Activated B cell treated with CpG ODN at 0.5 μM for 24 hours (primary cell): Measurements from ENCODE around the gene VEGFC. TPM values are rescaled to one million over a fixed set of nuclear protein-coding genes. Genes with fewer than 3 reads are reported as not detected.

Source experiments
- ATAC-seq: fragments of 200-7000 bp; cut with Tn5 transposase; one replicate; pipeline ENCODE4 v1.10.0; 2021; ENCODE audit warnings: low read depth, mild to moderate bottlenecking, moderate library complexity
- CTCF ChIA-PET: fragments of 350-600 bp; sonication (Branson Sonifier 250); formaldehyde crosslinking; loops from one replicate; lab custom pipeline; 2021; ENCODE audit warnings: antibody characterized with exemption; lab: Charles Lee
- POLR2A ChIA-PET: fragments of 350-600 bp; sonication (Branson Sonifier 250); formaldehyde crosslinking; loops from one replicate; lab custom pipeline; 2021; ENCODE audit warnings: antibody characterized with exemption; lab: Charles Lee
- DNase-seq: peaks from one replicate; pipeline ENCODE4 v3.0.0; 2022
- H3K27ac Mint-ChIP-seq: one replicate; pipeline ENCODE4 v1.8.0; 2020; ENCODE audit warnings: mixed read lengths
- H3K27me3 Mint-ChIP-seq: one replicate; pipeline ENCODE4 v1.8.0; 2021; ENCODE audit warnings: mixed read lengths
- H3K36me3 Mint-ChIP-seq: one replicate; pipeline ENCODE4 v1.8.0; 2021; ENCODE audit warnings: low read depth, mixed read lengths
- H3K4me1 Mint-ChIP-seq: one replicate; pipeline ENCODE4 v1.8.0; 2021; ENCODE audit warnings: mixed read lengths
- H3K4me3 Mint-ChIP-seq: one replicate; pipeline ENCODE4 v1.8.0; 2020; ENCODE audit warnings: mild to moderate bottlenecking, mixed read lengths
- H3K9me3 Mint-ChIP-seq: one replicate; pipeline ENCODE4 v1.8.0; 2020; ENCODE audit warnings: mixed read lengths
- intact Hi-C: fragments of 100-400 bp; cut with micrococcal nuclease; formaldehyde crosslinking; loops from one replicate; pipeline ENCODE4 v1.15.1; 2024
- total RNA-seq: library from RNA; stranded (reverse); gene quantifications from 2 replicates; pipeline ENCODE4 v1.2.3, GENCODE V29; 2022
- TF ChIP-seq, protein P1 (sequence below): fragments of 200-600 bp; IDR thresholded peaks from one replicate; pipeline ENCODE4 v1.8.0; 2022; ENCODE audit warnings: antibody characterized with exemption, mild to moderate bottlenecking

Gene VEGFC
- total RNA-seq, 1 donor from 2014 or later = not detected

- ChIA-PET POLR2A (no interaction called here), CTCF (no interaction called here)
- TF ChIP-seq, protein P1, sequence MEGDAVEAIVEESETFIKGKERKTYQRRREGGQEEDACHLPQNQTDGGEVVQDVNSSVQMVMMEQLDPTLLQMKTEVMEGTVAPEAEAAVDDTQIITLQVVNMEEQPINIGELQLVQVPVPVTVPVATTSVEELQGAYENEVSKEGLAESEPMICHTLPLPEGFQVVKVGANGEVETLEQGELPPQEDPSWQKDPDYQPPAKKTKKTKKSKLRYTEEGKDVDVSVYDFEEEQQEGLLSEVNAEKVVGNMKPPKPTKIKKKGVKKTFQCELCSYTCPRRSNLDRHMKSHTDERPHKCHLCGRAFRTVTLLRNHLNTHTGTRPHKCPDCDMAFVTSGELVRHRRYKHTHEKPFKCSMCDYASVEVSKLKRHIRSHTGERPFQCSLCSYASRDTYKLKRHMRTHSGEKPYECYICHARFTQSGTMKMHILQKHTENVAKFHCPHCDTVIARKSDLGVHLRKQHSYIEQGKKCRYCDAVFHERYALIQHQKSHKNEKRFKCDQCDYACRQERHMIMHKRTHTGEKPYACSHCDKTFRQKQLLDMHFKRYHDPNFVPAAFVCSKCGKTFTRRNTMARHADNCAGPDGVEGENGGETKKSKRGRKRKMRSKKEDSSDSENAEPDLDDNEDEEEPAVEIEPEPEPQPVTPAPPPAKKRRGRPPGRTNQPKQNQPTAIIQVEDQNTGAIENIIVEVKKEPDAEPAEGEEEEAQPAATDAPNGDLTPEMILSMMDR = no peak
- Mint-ChIP-seq H3K4me3 (no peak overlapping the region), H3K36me3 (no peaks in the 10 kb centered on the region), H3K9me3 (no peaks in the 10 kb centered on the region), H3K27ac (no peak overlapping the region), H3K4me1 (no peaks in the 10 kb centered on the region), H3K27me3 (no peaks in the 10 kb centered on the region)
- ATAC-seq (no peak), DNase-seq (no peak)
- intact Hi-C loops = no loop called here
Measured at GRCh38 chr4:176778491-176778890, 14.2 kb downstream of the VEGFC start.

GRCh38 chr4:176778063-176778462, 14.7 kb downstream of the VEGFC start:
- TF ChIP-seq, protein P1 = no peak
- POLR2A ChIA-PET = no interaction called here
- Mint-ChIP-seq H3K36me3 (no peaks in the 10 kb centered on the region), H3K9me3 (no peaks in the 10 kb centered on the region), H3K27me3 (no peaks in the 10 kb centered on the region), H3K4me3 (no peak overlapping the region), H3K27ac (no peak overlapping the region), H3K4me1 (no peaks in the 10 kb centered on the region)
- CTCF ChIA-PET = no interaction called here
- intact Hi-C loops = no loop called here
- ATAC-seq (no peak), DNase-seq (no peak)

DNA sequence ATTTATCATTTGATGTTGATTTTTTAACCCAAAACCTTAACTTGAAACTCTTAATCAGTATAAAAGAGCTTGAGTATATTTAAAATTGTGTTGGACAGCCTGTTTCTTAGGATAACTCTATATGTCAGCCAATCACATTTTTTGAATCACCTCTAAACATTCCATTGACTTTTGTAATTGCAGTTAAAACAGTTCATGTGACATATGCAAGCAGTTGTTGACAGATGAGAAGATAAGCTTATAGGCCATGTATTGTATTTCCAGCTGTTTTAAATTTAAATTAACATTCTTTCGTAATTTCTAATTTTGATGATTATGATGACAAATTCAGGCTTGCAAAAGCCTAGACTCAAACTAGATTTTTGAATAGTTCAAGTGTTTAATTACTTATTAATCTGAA, 17.4 kb downstream of the VEGFC start:
- TF ChIP-seq, protein P1 = no peak
- CTCF ChIA-PET = no interaction called here
- ATAC-seq = no peak

GRCh38 chr4:176774852-176775251, 17.9 kb downstream of the VEGFC start:
- intact Hi-C loops = no loop called here
- Mint-ChIP-seq H3K4me3 (no peak overlapping the region), H3K36me3 (no peaks in the 10 kb centered on the region), H3K27ac (no peak overlapping the region), H3K9me3 (no peaks in the 10 kb centered on the region), H3K4me1 (no peaks in the 10 kb centered on the region), H3K27me3 (no peaks in the 10 kb centered on the region)
- ChIA-PET CTCF (no interaction called here), POLR2A (no interaction called here)
- TF ChIP-seq, protein P1 = no peak
- ATAC-seq (no peak), DNase-seq (no peak)

More for the DNA sequence above, 17.4 kb downstream of the VEGFC start:
- Mint-ChIP-seq H3K27ac (no peak overlapping the region), H3K36me3 (no peaks in the 10 kb centered on the region), H3K27me3 (no peaks in the 10 kb centered on the region), H3K9me3 (no peaks in the 10 kb centered on the region), H3K4me3 (no peak overlapping the region), H3K4me1 (no peaks in the 10 kb centered on the region)
- intact Hi-C loops = no loop called here
- POLR2A ChIA-PET = no interaction called here
- no peak for DNase-seq

DNA sequence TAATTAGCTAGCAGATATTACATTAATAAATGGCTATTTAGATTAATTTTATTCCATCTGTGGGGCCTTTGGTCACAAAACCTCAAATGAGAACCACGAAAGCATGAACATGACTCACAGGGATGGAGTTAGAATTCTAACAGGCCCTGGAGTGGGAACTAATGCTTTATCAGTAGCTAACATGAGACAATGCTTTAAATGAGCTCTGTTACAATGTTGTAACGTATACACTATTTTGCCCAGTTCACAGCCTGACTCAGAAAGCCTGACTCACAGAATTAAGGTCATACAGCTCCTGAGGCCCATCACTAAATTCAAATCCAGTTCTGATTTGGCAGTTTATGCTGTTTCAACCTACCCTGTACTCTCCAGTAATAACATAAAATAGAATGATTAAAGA, 23.2 kb downstream of the VEGFC start:
- Mint-ChIP-seq H3K27ac (no peak overlapping the region), H3K4me3 (no peak overlapping the region), H3K4me1 (no peaks in the 10 kb centered on the region), H3K36me3 (no peaks in the 10 kb centered on the region), H3K27me3 (no peaks in the 10 kb centered on the region), H3K9me3 (peaks cover 6% of the 10 kb centered on the region)
- ChIA-PET POLR2A (no interaction called here), CTCF (no interaction called here)
- intact Hi-C loops = no loop called here
- no peak for ATAC-seq
- DNase-seq = no peak
- TF ChIP-seq, protein P1 = no peak
